Measurements from ENCODE around the gene PLEKHH1.

PLEKHH1 gene

GRCh38 chr14:67522270-67522669 lies 10.8 kb upstream of the PLEKHH1 start:
- no peak overlapping the region for H3K4me3 ChIP-seq (ENCODE audit: insufficient read depth, low read length, poor library complexity, severe bottlenecking)
- H4K20me1 ChIP-seq (ENCODE audit: low read depth, low read length) = no peaks in the 10 kb centered on the region
- no peaks in the 10 kb centered on the region for H3K27me3 ChIP-seq (ENCODE audit: low read length)
- H3K27ac ChIP-seq (ENCODE audit: low read depth, low read length) = no peak overlapping the region
- H3K36me3 ChIP-seq (ENCODE audit: low read length) = no peaks in the 10 kb centered on the region
- no peaks in the 10 kb centered on the region for H3K9me3 ChIP-seq (ENCODE audit: insufficient read depth, low read length)
- no peaks in the 10 kb centered on the region for H3F3A ChIP-seq (ENCODE audit: insufficient read depth)
- H3K79me2 ChIP-seq (ENCODE audit: insufficient read depth, low read length) = no peaks in the 10 kb centered on the region
- no peaks in the 10 kb centered on the region for H3K9me2 ChIP-seq (replicated peaks; ENCODE audit: insufficient read depth, low read length)
- no peak overlapping the region for H3K9ac ChIP-seq (ENCODE audit: low read length)
- no peak for TF ChIP-seq EZH2phosphoT487 (conservative IDR thresholded peaks at IDR 0.05; ENCODE audit: low read length)
- TF ChIP-seq CTCF (IDR thresholded peaks at IDR 0.05; ENCODE audit: insufficient read depth, low read length, poor library complexity, severe bottlenecking) = no peak
- H2AFZ ChIP-seq (ENCODE audit: low read depth, low read length, severe bottlenecking) = no peak overlapping the region
- H3K4me2 ChIP-seq (ENCODE audit: low read depth, low read length, poor library complexity, severe bottlenecking) = no peak overlapping the region

GRCh38 chr14:67523764-67524633 lies 9.1 kb upstream of the PLEKHH1 start:
- no peak overlapping the region for H3K9ac ChIP-seq (ENCODE audit: low read length)
- H3K9me2 ChIP-seq (replicated peaks; ENCODE audit: insufficient read depth, low read length) = no peaks in the 10 kb centered on the region
- H4K20me1 ChIP-seq (ENCODE audit: low read depth, low read length) = no peaks in the 10 kb centered on the region
- no peaks in the 10 kb centered on the region for H3K36me3 ChIP-seq (ENCODE audit: low read length)
- H3K27me3 ChIP-seq (ENCODE audit: low read length) = no peaks in the 10 kb centered on the region
- no peak overlapping the region for H3K4me2 ChIP-seq (ENCODE audit: low read depth, low read length, poor library complexity, severe bottlenecking)
- H2AFZ ChIP-seq (ENCODE audit: low read depth, low read length, severe bottlenecking) = no peak overlapping the region
- no peaks in the 10 kb centered on the region for H3K9me3 ChIP-seq (ENCODE audit: insufficient read depth, low read length)
- H3K27ac ChIP-seq (ENCODE audit: low read depth, low read length) = no peak overlapping the region
- H3K4me3 ChIP-seq (ENCODE audit: insufficient read depth, low read length, poor library complexity, severe bottlenecking) = no peak overlapping the region
- H3F3A ChIP-seq (ENCODE audit: insufficient read depth) = no peaks in the 10 kb centered on the region
- H3K79me2 ChIP-seq (ENCODE audit: insufficient read depth, low read length) = no peaks in the 10 kb centered on the region
- no peak for TF ChIP-seq EZH2phosphoT487 (conservative IDR thresholded peaks at IDR 0.05; ENCODE audit: low read length)

- no peak overlapping the region for H3K4me3 ChIP-seq (ENCODE audit: insufficient read depth, low read length, poor library complexity, severe bottlenecking)
- no peak overlapping the region for H3K4me2 ChIP-seq (ENCODE audit: low read depth, low read length, poor library complexity, severe bottlenecking)
- H3K36me3 ChIP-seq (ENCODE audit: low read length) = no peaks in the 10 kb centered on the region
- TF ChIP-seq CTCF (IDR thresholded peaks at IDR 0.05; ENCODE audit: insufficient read depth, low read length, poor library complexity, severe bottlenecking) (no peak), EZH2phosphoT487 (conservative IDR thresholded peaks at IDR 0.05; ENCODE audit: low read length) (no peak)
- H3K27me3 ChIP-seq (ENCODE audit: low read length) = no peaks in the 10 kb centered on the region
- H3K9me3 ChIP-seq (ENCODE audit: insufficient read depth, low read length) = no peaks in the 10 kb centered on the region
- no peaks in the 10 kb centered on the region for H3K79me2 ChIP-seq (ENCODE audit: insufficient read depth, low read length)
- no peaks in the 10 kb centered on the region for H3K9me2 ChIP-seq (replicated peaks; ENCODE audit: insufficient read depth, low read length)
- H2AFZ ChIP-seq (ENCODE audit: low read depth, low read length, severe bottlenecking) = no peak overlapping the region
- no peak overlapping the region for H3K9ac ChIP-seq (ENCODE audit: low read length)
- H3F3A ChIP-seq (ENCODE audit: insufficient read depth) = no peaks in the 10 kb centered on the region
- no peaks in the 10 kb centered on the region for H4K20me1 ChIP-seq (ENCODE audit: low read depth, low read length)
- H3K27ac ChIP-seq (ENCODE audit: low read depth, low read length) = no peak overlapping the region
Measured at GRCh38 chr14:67524634-67524963, 8.5 kb upstream of the PLEKHH1 start.

GRCh38 chr14:67525389-67525788 lies 7.7 kb upstream of the PLEKHH1 start:
- H3F3A ChIP-seq (ENCODE audit: insufficient read depth) = no peaks in the 10 kb centered on the region
- TF ChIP-seq EZH2phosphoT487 (conservative IDR thresholded peaks at IDR 0.05; ENCODE audit: low read length) = no peak
- TF ChIP-seq CTCF (IDR thresholded peaks at IDR 0.05; ENCODE audit: insufficient read depth, low read length, poor library complexity, severe bottlenecking) = no peak
- no peak overlapping the region for H3K4me3 ChIP-seq (ENCODE audit: insufficient read depth, low read length, poor library complexity, severe bottlenecking)
- no peaks in the 10 kb centered on the region for H3K27me3 ChIP-seq (ENCODE audit: low read length)
- no peaks in the 10 kb centered on the region for H3K79me2 ChIP-seq (ENCODE audit: insufficient read depth, low read length)
- H3K27ac ChIP-seq (ENCODE audit: low read depth, low read length) = no peak overlapping the region
- no peak overlapping the region for H2AFZ ChIP-seq (ENCODE audit: low read depth, low read length, severe bottlenecking)
- H3K9me3 ChIP-seq (ENCODE audit: insufficient read depth, low read length) = no peaks in the 10 kb centered on the region
- H3K9ac ChIP-seq (ENCODE audit: low read length) = no peak overlapping the region
- no peak overlapping the region for H3K4me2 ChIP-seq (ENCODE audit: low read depth, low read length, poor library complexity, severe bottlenecking)
- H4K20me1 ChIP-seq (ENCODE audit: low read depth, low read length) = no peaks in the 10 kb centered on the region
- H3K36me3 ChIP-seq (ENCODE audit: low read length) = no peaks in the 10 kb centered on the region
- no peaks in the 10 kb centered on the region for H3K9me2 ChIP-seq (replicated peaks; ENCODE audit: insufficient read depth, low read length)

Data from SU-DHL-6 (cell line).